NCI-H2107 treated with DMSO at 0.1 percent for 48 hours (cell line): ENCODE results near the gene ATP8A2.

ENCODE experiments used
- DNase-seq: peaks from one replicate; lab custom pipeline; 2025; ENCODE audit not compliant: unreplicated experiment; lab: John Stamatoyannopoulos, UW

ATP8A2 gene

GRCh38 chr13:25722893-25723292 is 351.1 kb downstream of the ATP8A2 start:
- DNase-seq: no peak

- no peak for DNase-seq
Observed at GRCh38 chr13:25725104-25725503, 353.3 kb downstream of the ATP8A2 start.

GRCh38 chr13:25727250-25727649 is 355.5 kb downstream of the ATP8A2 start:
- peak; percentile 29 for DNase-seq

- no peak for DNase-seq
Observed at GRCh38 chr13:25727810-25728209, 356.0 kb downstream of the ATP8A2 start.

GRCh38 chr13:25729201-25729600 is 357.4 kb downstream of the ATP8A2 start:
- DNase-seq: no peak

GRCh38 chr13:25731037-25731436 is 359.3 kb downstream of the ATP8A2 start:
- DNase-seq: no peak

- DNase-seq: no peak
Observed at GRCh38 chr13:25731536-25731935, 359.8 kb downstream of the ATP8A2 start.

- no peak for DNase-seq
Observed at GRCh38 chr13:25732111-25732865, 360.5 kb downstream of the ATP8A2 start.

- no peak for DNase-seq
Observed at GRCh38 chr13:25733001-25733491, 361.3 kb downstream of the ATP8A2 start.

GRCh38 chr13:25733696-25734435 is 362.1 kb downstream of the ATP8A2 start:
- peak; percentile 31 for DNase-seq

- DNase-seq: peak; percentile 65
Observed at GRCh38 chr13:25738342-25739196, 366.8 kb downstream of the ATP8A2 start.

GRCh38 chr13:25739376-25739775 is 367.6 kb downstream of the ATP8A2 start:
- DNase-seq: no peak

GRCh38 chr13:25741796-25742195 is 370.0 kb downstream of the ATP8A2 start:
- DNase-seq: no peak

GRCh38 chr13:25742220-25742619 is 370.4 kb downstream of the ATP8A2 start:
- DNase-seq: no peak

GRCh38 chr13:25743421-25743820 is 371.6 kb downstream of the ATP8A2 start:
- no peak for DNase-seq

GRCh38 chr13:25744178-25744577 is 372.4 kb downstream of the ATP8A2 start:
- no peak for DNase-seq

- DNase-seq: no peak
Observed at GRCh38 chr13:25746131-25746530, 374.4 kb downstream of the ATP8A2 start.

GRCh38 chr13:25752957-25753551 is 381.3 kb downstream of the ATP8A2 start:
- DNase-seq: no peak

- DNase-seq: no peak
Observed at GRCh38 chr13:25753976-25754375, 382.2 kb downstream of the ATP8A2 start.

GRCh38 chr13:25756251-25756650 is 384.5 kb downstream of the ATP8A2 start:
- no peak for DNase-seq

GRCh38 chr13:25756912-25757311 is 385.1 kb downstream of the ATP8A2 start:
- DNase-seq: peak; percentile 75
